Suprapubic skin (tissue), 4 donors: ENCODE data around the gene ZFAND3.

Experiments
- CTCF ChIP-seq, 2 donors: fragments of 200-600 bp in 1 of 2; fragments of 450-650 bp in 1 of 2; sonication (generic) in 1 of 2; IDR thresholded peaks; one replicate each; pipeline ENCODE4 v1.5.1; 2016 to 2019; ENCODE audit warnings: antibody characterized with exemption in 2 of 2, mild to moderate bottlenecking in 1 of 2, moderate library complexity in 1 of 2
- EP300 ChIP-seq: sonication (generic); formaldehyde crosslinking; IDR thresholded peaks from one replicate; pipeline ENCODE4 v1.6.1; 2017; ENCODE audit warnings: antibody characterized with exemption
- POLR2A ChIP-seq, 2 donors: fragments of 450-650 bp; IDR thresholded peaks; one replicate each; pipeline ENCODE4 v1.6.1; 2017; ENCODE audit warnings: antibody characterized with exemption in 2 of 2, mild to moderate bottlenecking in 2 of 2, moderate library complexity in 2 of 2
- POLR2AphosphoS5 ChIP-seq, 3 donors: sonication (generic); formaldehyde crosslinking; IDR thresholded peaks; one replicate each; pipeline ENCODE4 v1.6.1; 2017; ENCODE audit warnings: antibody characterized with exemption in 3 of 3

- no peak for TF ChIP-seq CTCF (IDR thresholded peaks at IDR 0.05)
- TF ChIP-seq POLR2A (IDR thresholded peaks at IDR 0.05), result no peak
- no peak for TF ChIP-seq POLR2AphosphoS5 (IDR thresholded peaks at IDR 0.05)
- no peak for TF ChIP-seq EP300
Measured at GRCh38 chr6:38155144-38155543, 335.6 kb downstream of the ZFAND3 start.
